Subcutaneous adipose tissue (tissue), 4 donors: ENCODE results near the gene ESPL1. TPM values are rescaled to one million over a fixed set of nuclear protein-coding genes. Genes with fewer than 3 reads are reported as not detected.

Experiments
- total RNA-seq, 4 donors: library from RNA; depleted of rRNA; stranded (reverse); fragments of >200 nt; gene quantifications; one replicate each; pipeline ENCODE4 v1.1.0, GENCODE V29; 2016
- TF ChIP-seq, protein P1 (sequence below): fragments of 450-650 bp; IDR thresholded peaks from one replicate; pipeline ENCODE4 v1.5.1; 2016; ENCODE audit warnings: low read depth, mild to moderate bottlenecking, control low read depth, antibody characterized with exemption, moderate library complexity

ESPL1 gene
- total RNA-seq, 4 donors from 2014 or later, result 0.38 to 2.4 (median 2.0) TPM; not detected in 1

DNA sequence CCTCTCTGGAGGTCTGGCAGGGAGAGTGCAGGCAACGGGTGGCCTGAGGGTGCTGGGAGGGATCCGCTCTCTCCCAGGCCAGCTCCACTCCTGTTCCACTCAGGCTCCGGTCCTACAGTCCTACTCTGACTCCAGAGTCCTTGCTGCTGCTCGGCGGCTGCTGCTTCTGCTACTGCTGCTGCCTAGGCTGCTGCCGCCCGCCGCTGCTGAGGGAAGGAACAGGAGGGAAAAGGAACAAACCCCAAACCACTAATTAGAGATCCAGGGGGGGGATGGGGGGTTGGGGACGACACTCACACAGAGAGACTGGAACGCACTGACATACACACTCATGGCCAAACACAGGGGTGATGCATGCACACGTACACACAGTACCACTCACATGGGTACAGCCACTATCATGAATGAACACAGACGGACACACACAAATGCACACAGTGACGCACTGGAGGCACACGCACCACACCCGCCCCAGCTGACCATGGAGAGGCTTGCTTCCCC, 68.1 kb downstream of the ESPL1 start, which contains the start of gene SP7:
TSS of gene SP7 (minus strand) at position 174 of the 501 bp plus-strand sequence. CDS start 708 bp downstream, outside the sequence.
- TF ChIP-seq, protein P1, sequence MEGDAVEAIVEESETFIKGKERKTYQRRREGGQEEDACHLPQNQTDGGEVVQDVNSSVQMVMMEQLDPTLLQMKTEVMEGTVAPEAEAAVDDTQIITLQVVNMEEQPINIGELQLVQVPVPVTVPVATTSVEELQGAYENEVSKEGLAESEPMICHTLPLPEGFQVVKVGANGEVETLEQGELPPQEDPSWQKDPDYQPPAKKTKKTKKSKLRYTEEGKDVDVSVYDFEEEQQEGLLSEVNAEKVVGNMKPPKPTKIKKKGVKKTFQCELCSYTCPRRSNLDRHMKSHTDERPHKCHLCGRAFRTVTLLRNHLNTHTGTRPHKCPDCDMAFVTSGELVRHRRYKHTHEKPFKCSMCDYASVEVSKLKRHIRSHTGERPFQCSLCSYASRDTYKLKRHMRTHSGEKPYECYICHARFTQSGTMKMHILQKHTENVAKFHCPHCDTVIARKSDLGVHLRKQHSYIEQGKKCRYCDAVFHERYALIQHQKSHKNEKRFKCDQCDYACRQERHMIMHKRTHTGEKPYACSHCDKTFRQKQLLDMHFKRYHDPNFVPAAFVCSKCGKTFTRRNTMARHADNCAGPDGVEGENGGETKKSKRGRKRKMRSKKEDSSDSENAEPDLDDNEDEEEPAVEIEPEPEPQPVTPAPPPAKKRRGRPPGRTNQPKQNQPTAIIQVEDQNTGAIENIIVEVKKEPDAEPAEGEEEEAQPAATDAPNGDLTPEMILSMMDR, result no peak

DNA sequence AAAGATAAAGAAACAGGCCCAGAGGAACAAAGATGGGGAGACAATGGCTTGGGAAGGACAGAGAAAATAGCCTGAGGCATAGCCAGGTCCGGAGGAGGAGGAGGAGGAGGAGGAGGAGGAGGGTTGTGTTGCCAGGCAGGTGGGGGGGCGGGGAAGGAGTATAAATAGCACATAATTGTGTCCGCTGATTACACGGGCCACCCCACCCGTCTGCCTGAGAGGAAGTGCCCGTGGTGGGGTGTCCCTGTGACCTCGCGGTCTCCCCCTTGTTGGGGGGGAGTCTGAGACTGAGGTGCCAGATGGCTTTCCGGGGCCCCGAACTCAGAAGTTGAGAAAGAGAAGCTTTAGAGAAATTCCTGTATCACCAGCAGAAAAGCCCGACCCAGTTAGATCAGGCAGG, 69.9 kb downstream of the ESPL1 start:
- TF ChIP-seq, protein P1, result no peak

DNA sequence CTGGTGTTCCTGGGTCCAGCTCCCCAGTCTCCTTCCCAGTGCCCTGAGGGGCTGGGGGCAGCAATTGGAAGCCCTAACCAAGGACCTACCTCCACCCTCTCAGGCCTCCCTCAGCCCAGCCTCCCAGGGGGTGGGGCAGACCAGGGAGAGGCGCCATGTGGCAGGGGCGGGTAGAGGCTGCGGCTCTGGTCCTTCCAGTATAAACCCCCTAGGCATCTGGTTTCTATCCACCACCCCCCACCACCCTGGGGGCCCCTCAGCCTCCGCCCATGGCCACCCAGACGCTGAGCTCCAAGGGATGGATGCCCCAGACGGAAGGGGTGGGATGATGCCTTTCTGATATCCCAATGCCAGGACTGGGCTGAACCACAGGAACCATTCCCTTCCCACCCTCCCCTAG, 70.8 kb downstream of the ESPL1 start:
- TF ChIP-seq, protein P1, result no peak

DNA sequence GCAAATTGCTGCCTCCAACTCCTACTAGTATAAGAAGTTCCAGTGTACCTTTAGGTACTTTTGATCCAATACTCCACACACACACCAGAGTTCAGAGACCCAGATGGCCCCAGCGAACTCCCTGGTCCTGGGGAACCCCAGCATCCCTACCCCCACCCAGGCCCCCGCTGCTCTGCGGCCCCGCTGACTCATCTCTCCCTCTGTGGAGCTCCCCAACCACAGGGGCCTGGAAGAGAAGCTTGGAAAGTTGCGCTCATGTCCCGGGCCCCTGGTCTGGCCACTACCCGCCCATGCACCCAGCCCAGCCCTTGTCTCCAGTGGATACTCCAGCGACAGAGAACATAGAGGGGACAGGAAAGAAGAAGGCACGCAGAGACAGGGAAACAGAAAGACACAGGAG, 72.3 kb downstream of the ESPL1 start:
- TF ChIP-seq, protein P1, result no peak

Other genes starting within 250 kb of the ESPL1 start
- gene TNS2, start 218.2 kb upstream of the ESPL1 start, total RNA-seq, result 100 to 1,000 TPM; 108 to 522 (median 189) TPM
- gene SPRYD3, start 188.9 kb upstream of the ESPL1 start, total RNA-seq, result 10 to 100 TPM; 20.4 to 41.8 (median 24.6) TPM
- 1,000 to 10,000 TPM in 1 of 4 donors, 100 to 1,000 TPM in 3; 224 to 1,933 (median 278) TPM for gene IGFBP6, start 170.6 kb upstream of the ESPL1 start, total RNA-seq
- gene SOAT2, start 164.8 kb upstream of the ESPL1 start, total RNA-seq, result under 1 TPM in 1 of 4 donors, not detected in 3; 0.38 TPM
- gene ZNF740, start 87.6 kb upstream of the ESPL1 start, total RNA-seq, result 10 to 100 TPM; 14.0 to 22.3 (median 17.7) TPM
- gene CSAD, start 87.4 kb upstream of the ESPL1 start, total RNA-seq, result 100 to 1,000 TPM in 2 of 4 donors, 10 to 100 TPM in 2; 63.7 to 215 (median 101) TPM
- gene ITGB7, start 61.0 kb upstream of the ESPL1 start, total RNA-seq, result 1 to 10 TPM in 3 of 4 donors, under 1 TPM in 1; 0.49 to 8.1 (median 3.0) TPM
- 10 to 100 TPM in 3 of 4 donors, 1 to 10 TPM in 1; 4.2 to 14.1 (median 10.9) TPM for gene RARG, start 36.1 kb upstream of the ESPL1 start, total RNA-seq
- gene PFDN5, start 27.2 kb downstream of the ESPL1 start, total RNA-seq, result 100 to 1,000 TPM; 523 to 856 (median 791) TPM
- 10 to 100 TPM; 26.7 to 46.5 (median 40.7) TPM for gene MYG1, start 31.4 kb downstream of the ESPL1 start, total RNA-seq
- gene AAAS, start 53.3 kb downstream of the ESPL1 start, total RNA-seq, result 10 to 100 TPM; 30.3 to 56.9 (median 35.0) TPM
- not detected for gene SP7, start 68.1 kb downstream of the ESPL1 start, total RNA-seq
- 10 to 100 TPM; 53.0 to 81.8 (median 72.7) TPM for gene SP1, start 111.9 kb downstream of the ESPL1 start, total RNA-seq
- gene AMHR2, start 155.6 kb downstream of the ESPL1 start, total RNA-seq, result under 1 TPM in 1 of 4 donors, not detected in 3; 0.22 TPM
- 10 to 100 TPM; 57.7 to 83.1 (median 71.0) TPM for gene PRR13, start 173.4 kb downstream of the ESPL1 start, total RNA-seq
- gene PCBP2, start 183.8 kb downstream of the ESPL1 start, total RNA-seq, result 100 to 1,000 TPM; 622 to 768 (median 702) TPM
- gene MAP3K12, start 231.2 kb downstream of the ESPL1 start, total RNA-seq, result 10 to 100 TPM in 3 of 4 donors, 1 to 10 TPM in 1; 5.1 to 30.7 (median 24.6) TPM
- gene TARBP2, start 233.0 kb downstream of the ESPL1 start, total RNA-seq, result 10 to 100 TPM; 16.0 to 27.1 (median 22.7) TPM
- not detected for gene NPFF, start 239.2 kb downstream of the ESPL1 start, total RNA-seq